Measurements from ENCODE around the gene ZGLP1. TPM values are rescaled to one million over a fixed set of nuclear protein-coding genes. Genes with fewer than 3 reads are reported as not detected.

Gene ZGLP1
- total RNA-seq, 1 experiment from 2014 or later, result 1.8 TPM

DNA sequence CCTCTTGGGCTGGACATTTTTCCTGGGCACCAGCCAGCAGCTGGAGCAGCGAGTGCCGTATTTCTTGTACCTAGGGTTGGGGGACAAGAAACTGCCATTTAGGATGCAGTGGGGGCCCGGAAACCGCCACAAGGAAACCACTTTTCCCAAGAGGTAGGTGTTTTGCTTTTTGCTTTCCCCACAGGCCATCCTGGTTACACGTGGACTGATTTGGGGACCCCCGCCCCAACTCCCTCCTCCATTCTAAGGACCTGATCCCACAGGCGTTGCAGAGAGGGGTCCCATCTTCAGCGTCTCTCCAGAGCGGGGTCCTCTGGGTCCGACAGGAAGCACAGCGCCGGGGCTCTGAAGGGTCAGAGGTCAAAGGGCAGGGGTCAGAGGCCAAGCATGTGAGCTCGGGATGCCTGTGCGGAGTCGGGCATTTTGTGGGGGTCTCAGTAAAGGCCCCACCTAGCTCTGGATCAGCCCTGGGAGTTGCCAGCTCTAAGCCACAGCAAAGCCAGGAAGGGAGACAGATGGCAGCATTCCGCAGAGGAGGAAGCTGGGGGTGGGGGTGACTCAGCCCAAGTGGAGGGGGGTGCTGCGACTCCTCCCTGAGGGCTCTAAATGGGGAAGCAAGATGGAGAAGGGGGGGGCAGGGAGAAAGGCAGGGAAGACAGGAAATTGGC lies 4.3 kb downstream of the ZGLP1 start:
- no peaks in the 10 kb centered on the region for H3K27me3 ChIP-seq (ENCODE audit: low read length)
- no peaks in the 10 kb centered on the region for H3F3A ChIP-seq (ENCODE audit: low read length, unreplicated experiment)
- DNase-seq (no peak), ATAC-seq (no peak)
- ChIA-PET CTCF (no interaction called here), POLR2A (ENCODE audit: unreplicated experiment) (no interaction called here)
- H3K4me3 ChIP-seq (ENCODE audit: low read length), result no peak overlapping the region
- BruUV-seq (replicated peaks), result no TSS peak
- intact Hi-C loops (cut with micrococcal nuclease), result no loop called here
- H3K27ac ChIP-seq (ENCODE audit: low read length), result no peak overlapping the region
- peaks cover 8% of the 10 kb centered on the region for H3K4me1 ChIP-seq (ENCODE audit: insufficient read depth, low read length)
- no peaks in the 10 kb centered on the region for H3K79me2 ChIP-seq (ENCODE audit: low read length)
- H2AFZ ChIP-seq (ENCODE audit: low read length), result no peak overlapping the region
- no peaks in the 10 kb centered on the region; the same call in 1 of the 2 replicates for H3K36me3 ChIP-seq (ENCODE audit: low read depth, low read length)
- H3K4me2 ChIP-seq (ENCODE audit: low read length), result no peak overlapping the region
- H3K9me2 ChIP-seq (replicated peaks; ENCODE audit: low read length), result no peaks in the 10 kb centered on the region
- no peaks in the 10 kb centered on the region for H4K20me1 ChIP-seq (ENCODE audit: low read length)
- TF ChIP-seq CTCF (conservative IDR thresholded peaks at IDR 0.05; ENCODE audit: low read depth, low read length) (no peak), EZH2phosphoT487 (IDR thresholded peaks at IDR 0.05; ENCODE audit: borderline replicate concordance, low read length) (no peak), EZH2 (IDR thresholded peaks at IDR 0.05; ENCODE audit: low read length, unreplicated experiment) (no peak)
- H3K9me3 ChIP-seq (ENCODE audit: low read length), result no peaks in the 10 kb centered on the region
- H3K9ac ChIP-seq (ENCODE audit: low read length), result no peak overlapping the region

GRCh38 chr19:10299545-10300458 lies 9.8 kb downstream of the ZGLP1 start:
- ATAC-seq, result no peak
- no peak overlapping the region for H3K27ac ChIP-seq (ENCODE audit: low read length)
- no peaks in the 10 kb centered on the region for H3K9me2 ChIP-seq (replicated peaks; ENCODE audit: low read length)
- no peak overlapping the region for H3K4me3 ChIP-seq (ENCODE audit: low read length)
- H4K20me1 ChIP-seq (ENCODE audit: low read length), result no peaks in the 10 kb centered on the region
- H3K36me3 ChIP-seq (ENCODE audit: low read depth, low read length), result no peaks in the 10 kb centered on the region
- BruUV-seq (replicated peaks), result no TSS peak
- H3K4me2 ChIP-seq (ENCODE audit: low read length), result no peak overlapping the region
- DNase-seq, result no peak
- no peaks in the 10 kb centered on the region for H3K9me3 ChIP-seq (ENCODE audit: low read length)
- POLR2A ChIA-PET (ENCODE audit: unreplicated experiment), result interaction anchor here (0.6 kb wide), 1 partner anchor 82 kb away, joined by 4 read pairs; no protein-coding TSS in a partner anchor
- intact Hi-C loops (cut with micrococcal nuclease), result no loop called here
- no peaks in the 10 kb centered on the region for H3K79me2 ChIP-seq (ENCODE audit: low read length)
- H3K4me1 ChIP-seq (ENCODE audit: insufficient read depth, low read length), result peaks cover 8% of the 10 kb centered on the region
- TF ChIP-seq EZH2 (IDR thresholded peaks at IDR 0.05; ENCODE audit: low read length, unreplicated experiment), result no peak
- H3F3A ChIP-seq (ENCODE audit: low read length, unreplicated experiment), result no peaks in the 10 kb centered on the region
- H3K27me3 ChIP-seq (ENCODE audit: low read length), result no peaks in the 10 kb centered on the region
- CTCF ChIA-PET, result no interaction called here
- H3K9ac ChIP-seq (ENCODE audit: low read length), result no peak overlapping the region
- no peak overlapping the region for H2AFZ ChIP-seq (ENCODE audit: low read length)

DNA sequence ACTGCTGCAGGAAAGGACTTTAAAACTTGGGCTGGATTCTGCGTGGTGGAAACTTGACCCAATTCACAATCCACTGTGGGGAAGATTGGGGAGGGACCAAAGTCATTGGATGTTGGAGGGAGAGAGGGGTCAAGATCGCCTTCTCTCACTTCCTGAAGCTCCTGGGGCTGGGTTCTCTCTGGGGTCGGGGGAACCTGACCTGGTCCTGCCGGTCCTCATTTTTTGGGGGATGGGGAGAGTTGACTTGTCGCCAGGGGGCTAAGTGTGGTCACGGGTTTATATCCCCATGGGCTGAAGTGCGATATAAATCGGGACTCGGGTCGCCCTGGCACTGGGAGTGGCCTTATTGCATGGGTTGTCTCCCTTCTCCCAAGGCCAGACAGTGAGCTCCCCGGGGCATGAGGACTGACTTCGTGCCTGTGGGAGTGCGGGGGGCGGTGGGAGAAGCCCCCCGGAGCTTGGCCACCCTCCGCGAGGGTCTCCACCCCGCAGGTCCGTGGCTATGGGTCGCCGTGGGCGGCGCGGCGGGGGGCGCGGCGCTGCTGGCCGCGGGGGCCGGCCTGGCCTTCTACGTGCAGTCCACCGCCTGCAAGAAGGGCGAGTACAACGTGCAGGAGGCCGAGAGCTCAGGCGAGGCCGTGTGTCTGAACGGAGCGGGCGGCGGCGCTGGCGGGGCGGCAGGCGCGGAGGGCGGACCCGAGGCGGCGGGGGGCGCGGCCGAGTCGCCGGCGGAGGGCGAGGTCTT lies 13.6 kb downstream of the ZGLP1 start:
- TF ChIP-seq EZH2phosphoT487 (IDR thresholded peaks at IDR 0.05; ENCODE audit: borderline replicate concordance, low read length) (no peak), EZH2 (IDR thresholded peaks at IDR 0.05; ENCODE audit: low read length, unreplicated experiment) (no peak), CTCF (conservative IDR thresholded peaks at IDR 0.05; ENCODE audit: low read depth, low read length) (no peak)
- ATAC-seq, result no peak
- peaks cover 9% of the 10 kb centered on the region; the same call in 1 of the 2 replicates for H3K27me3 ChIP-seq (ENCODE audit: low read length)
- H3K9me3 ChIP-seq (ENCODE audit: low read length), result no peaks in the 10 kb centered on the region
- POLR2A ChIA-PET (ENCODE audit: unreplicated experiment), result no interaction called here
- H3K4me1 ChIP-seq (ENCODE audit: insufficient read depth, low read length), result peaks cover 8% of the 10 kb centered on the region
- BruUV-seq (replicated peaks), result no TSS peak
- no peak overlapping the region for H3K4me3 ChIP-seq (ENCODE audit: low read length)
- H3K27ac ChIP-seq (ENCODE audit: low read length), result no peak overlapping the region
- H3K79me2 ChIP-seq (ENCODE audit: low read length), result no peaks in the 10 kb centered on the region
- H2AFZ ChIP-seq (ENCODE audit: low read length), result no peak overlapping the region
- H3K9me2 ChIP-seq (replicated peaks; ENCODE audit: low read length), result no peaks in the 10 kb centered on the region
- no peak overlapping the region for H3K9ac ChIP-seq (ENCODE audit: low read length)
- CTCF ChIA-PET, result no interaction called here
- H4K20me1 ChIP-seq (ENCODE audit: low read length), result no peaks in the 10 kb centered on the region
- no peaks in the 10 kb centered on the region for H3K36me3 ChIP-seq (ENCODE audit: low read depth, low read length)
- intact Hi-C loops (cut with micrococcal nuclease), result no loop called here
- H3F3A ChIP-seq (ENCODE audit: low read length, unreplicated experiment), result no peaks in the 10 kb centered on the region
- DNase-seq, result no peak
- no peak overlapping the region for H3K4me2 ChIP-seq (ENCODE audit: low read length)

All from PC-3 (cell line).